ENCODE data around the gene TRAP1. TPM values are rescaled to one million over a fixed set of nuclear protein-coding genes. Genes with fewer than 3 reads are reported as not detected.

TRAP1 gene
- total RNA-seq, 1 experiment from 2014 or later, result 382 TPM

GRCh38 chr16:3754081-3754703 lies 36.9 kb upstream of the TRAP1 start:
- Histone ChIP-seq H4K20me1 (ENCODE audit: low read length) (no peaks in the 10 kb centered on the region), H3K36me3 (ENCODE audit: low read depth, low read length) (no peaks in the 10 kb centered on the region; the same call in 1 of the 2 replicates), H3K9ac (ENCODE audit: low read length) (no peak overlapping the region), H3K27me3 (ENCODE audit: low read length) (no peaks in the 10 kb centered on the region), H2AFZ (ENCODE audit: low read length) (no peak overlapping the region), H3K9me2 (replicated peaks; ENCODE audit: low read length) (no peaks in the 10 kb centered on the region), H3F3A (ENCODE audit: low read length, unreplicated experiment) (no peaks in the 10 kb centered on the region), H3K4me2 (ENCODE audit: low read length) (no peak overlapping the region), H3K79me2 (ENCODE audit: low read length) (no peaks in the 10 kb centered on the region), H3K9me3 (ENCODE audit: low read length) (no peaks in the 10 kb centered on the region), H3K4me1 (ENCODE audit: insufficient read depth, low read length) (no peaks in the 10 kb centered on the region), H3K4me3 (ENCODE audit: low read length) (no peak overlapping the region), H3K27ac (ENCODE audit: low read length) (no peak overlapping the region)
- intact Hi-C loops (cut with micrococcal nuclease), result no loop called here
- ChIA-PET CTCF (no interaction called here), POLR2A (ENCODE audit: unreplicated experiment) (no interaction called here)
- DNase-seq, result no peak
- BruUV-seq (replicated peaks), result no TSS peak
- TF ChIP-seq CTCF (conservative IDR thresholded peaks at IDR 0.05; ENCODE audit: low read depth, low read length) (no peak), EZH2phosphoT487 (IDR thresholded peaks at IDR 0.05; ENCODE audit: borderline replicate concordance, low read length) (no peak), EZH2 (IDR thresholded peaks at IDR 0.05; ENCODE audit: low read length, unreplicated experiment) (no peak)
- no peak for ATAC-seq

GRCh38 chr16:3752984-3753383 lies 35.7 kb upstream of the TRAP1 start:
- H3K9me3 ChIP-seq (ENCODE audit: low read length), result no peaks in the 10 kb centered on the region
- no peaks in the 10 kb centered on the region for H4K20me1 ChIP-seq (ENCODE audit: low read length)
- no peaks in the 10 kb centered on the region for H3K79me2 ChIP-seq (ENCODE audit: low read length)
- H3K27ac ChIP-seq (ENCODE audit: low read length), result no peak overlapping the region
- H3K27me3 ChIP-seq (ENCODE audit: low read length), result no peaks in the 10 kb centered on the region
- BruUV-seq (replicated peaks), result no TSS peak
- no peak overlapping the region for H3K4me3 ChIP-seq (ENCODE audit: low read length)
- intact Hi-C loops (cut with micrococcal nuclease), result no loop called here
- H3K4me1 ChIP-seq (ENCODE audit: insufficient read depth, low read length), result no peaks in the 10 kb centered on the region
- no peak overlapping the region for H3K9ac ChIP-seq (ENCODE audit: low read length)
- H3K4me2 ChIP-seq (ENCODE audit: low read length), result no peak overlapping the region
- TF ChIP-seq EZH2phosphoT487 (IDR thresholded peaks at IDR 0.05; ENCODE audit: borderline replicate concordance, low read length), result no peak
- TF ChIP-seq CTCF (conservative IDR thresholded peaks at IDR 0.05; ENCODE audit: low read depth, low read length), result no peak
- no peak for TF ChIP-seq EZH2 (IDR thresholded peaks at IDR 0.05; ENCODE audit: low read length, unreplicated experiment)
- ATAC-seq (no peak), DNase-seq (no peak)
- H3F3A ChIP-seq (ENCODE audit: low read length, unreplicated experiment), result no peaks in the 10 kb centered on the region
- H3K9me2 ChIP-seq (replicated peaks; ENCODE audit: low read length), result no peaks in the 10 kb centered on the region
- H3K36me3 ChIP-seq (ENCODE audit: low read depth, low read length), result no peaks in the 10 kb centered on the region; the same call in 1 of the 2 replicates
- ChIA-PET POLR2A (ENCODE audit: unreplicated experiment) (no interaction called here), CTCF (no interaction called here)
- no peak overlapping the region for H2AFZ ChIP-seq (ENCODE audit: low read length)

- Histone ChIP-seq H3K9me3 (ENCODE audit: low read length) (no peaks in the 10 kb centered on the region), H4K20me1 (ENCODE audit: low read length) (no peaks in the 10 kb centered on the region), H3K27ac (ENCODE audit: low read length) (no peak overlapping the region), H3K4me1 (ENCODE audit: insufficient read depth, low read length) (no peaks in the 10 kb centered on the region), H3K4me3 (ENCODE audit: low read length) (no peak overlapping the region), H3K9ac (ENCODE audit: low read length) (no peak overlapping the region), H3K4me2 (ENCODE audit: low read length) (no peak overlapping the region), H3F3A (ENCODE audit: low read length, unreplicated experiment) (no peaks in the 10 kb centered on the region), H3K79me2 (ENCODE audit: low read length) (no peaks in the 10 kb centered on the region), H3K27me3 (ENCODE audit: low read length) (no peaks in the 10 kb centered on the region), H3K9me2 (replicated peaks; ENCODE audit: low read length) (no peaks in the 10 kb centered on the region), H3K36me3 (ENCODE audit: low read depth, low read length) (no peaks in the 10 kb centered on the region; the same call in 1 of the 2 replicates), H2AFZ (ENCODE audit: low read length) (no peak overlapping the region)
- POLR2A ChIA-PET (ENCODE audit: unreplicated experiment), result no interaction called here
- CTCF ChIA-PET, result no interaction called here
- ATAC-seq (no peak), DNase-seq (no peak)
- intact Hi-C loops (cut with micrococcal nuclease), result no loop called here
- BruUV-seq (replicated peaks), result no TSS peak
- TF ChIP-seq EZH2 (IDR thresholded peaks at IDR 0.05; ENCODE audit: low read length, unreplicated experiment), result no peak
- no peak for TF ChIP-seq CTCF (conservative IDR thresholded peaks at IDR 0.05; ENCODE audit: low read depth, low read length)
- TF ChIP-seq EZH2phosphoT487 (IDR thresholded peaks at IDR 0.05; ENCODE audit: borderline replicate concordance, low read length), result no peak
These were observed 34.6 kb upstream of the TRAP1 start for GRCh38 chr16:3751878-3752277.

All from PC-3 (cell line).